Measurements from ENCODE around the gene MTHFD1L. TPM values are rescaled to one million over a fixed set of nuclear protein-coding genes. Genes with fewer than 3 reads are reported as not detected.

MTHFD1L gene
- total RNA-seq, 1 donor from 2014 or later = 107 TPM

DNA sequence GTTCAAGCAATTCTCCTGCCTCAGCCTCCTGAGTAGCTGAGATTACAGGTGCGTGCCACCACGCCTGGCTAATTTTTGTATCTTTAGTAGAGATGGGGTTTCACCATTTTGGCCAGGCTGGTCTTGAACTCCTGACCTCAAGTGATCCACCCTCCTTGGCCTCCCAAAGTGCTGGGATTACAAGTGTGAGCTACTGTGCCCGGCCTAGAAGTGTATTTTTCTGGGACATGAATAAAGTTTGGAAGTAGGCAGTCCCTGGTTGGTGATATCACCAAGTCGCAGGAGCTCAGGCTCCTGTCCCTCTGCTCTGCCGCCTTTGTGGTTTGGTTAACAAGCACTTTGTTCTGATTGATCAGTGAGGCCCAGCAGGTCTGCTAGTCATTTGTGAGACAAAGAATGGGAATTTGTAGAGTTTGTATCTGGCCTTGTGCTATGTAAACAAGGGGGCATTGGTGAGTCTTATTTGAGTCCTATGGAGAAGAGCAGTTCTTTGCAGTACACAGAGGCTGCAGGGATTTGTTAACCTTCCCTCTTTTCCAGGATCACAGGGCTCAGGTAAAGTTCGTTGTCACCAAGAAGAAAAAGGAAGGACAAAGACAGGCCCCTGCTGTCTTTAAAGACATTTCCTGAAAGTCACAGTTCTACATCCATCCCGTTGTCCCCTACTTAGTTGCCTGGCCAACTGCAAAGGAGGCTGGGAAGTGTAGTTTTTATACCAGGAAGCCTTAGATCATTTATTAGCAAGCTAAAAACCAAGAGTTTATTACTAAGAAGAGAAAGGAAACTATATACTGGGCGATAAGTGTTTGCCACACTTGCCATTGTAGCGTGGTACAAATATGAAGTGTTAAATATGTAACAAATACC, 13.1 kb downstream of the MTHFD1L start:
- H3K27ac Mint-ChIP-seq (ENCODE audit: unreplicated experiment) = no peak overlapping the region
- Histone ChIP-seq H3K9me3 (ENCODE audit: insufficient read depth, low read depth, low read length) (no peaks in the 10 kb centered on the region), H3K27me3 (ENCODE audit: insufficient read depth, low read length) (no peaks in the 10 kb centered on the region), H3K4me2 (ENCODE audit: low read length) (no peak overlapping the region), H3K36me3 (ENCODE audit: insufficient read depth, low read length) (peaks cover 9% of the 10 kb centered on the region), H3K79me2 (ENCODE audit: insufficient read depth, low read length) (peaks cover 79% of the 10 kb centered on the region), H3K4me3 (ENCODE audit: insufficient read depth, low read depth, low read length) (no peak overlapping the region), H2AFZ (ENCODE audit: low read depth, low read length) (no peak overlapping the region), H3K9ac (ENCODE audit: low read length) (no peak overlapping the region), H4K20me1 (ENCODE audit: insufficient read depth, low read length) (peaks cover 25% of the 10 kb centered on the region), H3K4me1 (ENCODE audit: insufficient read depth, low read length) (peaks cover 17% of the 10 kb centered on the region), H3K27ac (ENCODE audit: low read depth, low read length) (no peak overlapping the region)
- peaks cover 17% of the 10 kb centered on the region for H3K36me3 Mint-ChIP-seq (ENCODE audit: low read depth, unreplicated experiment)
- H3K4me1 Mint-ChIP-seq (ENCODE audit: low read depth, unreplicated experiment) = peaks cover 36% of the 10 kb centered on the region
- H3K27me3 Mint-ChIP-seq (ENCODE audit: low read depth, unreplicated experiment) = no peaks in the 10 kb centered on the region
- no peak for DNase-seq (ENCODE audit: low read depth)
- FAIRE-seq = no peak
- H3K9me3 Mint-ChIP-seq (ENCODE audit: unreplicated experiment) = no peaks in the 10 kb centered on the region
- no peak overlapping the region for H3K4me3 Mint-ChIP-seq (ENCODE audit: unreplicated experiment)
- no peak for TF ChIP-seq EZH2 (IDR thresholded peaks at IDR 0.05; ENCODE audit: insufficient read depth, low read length)
- TF ChIP-seq, protein P1, sequence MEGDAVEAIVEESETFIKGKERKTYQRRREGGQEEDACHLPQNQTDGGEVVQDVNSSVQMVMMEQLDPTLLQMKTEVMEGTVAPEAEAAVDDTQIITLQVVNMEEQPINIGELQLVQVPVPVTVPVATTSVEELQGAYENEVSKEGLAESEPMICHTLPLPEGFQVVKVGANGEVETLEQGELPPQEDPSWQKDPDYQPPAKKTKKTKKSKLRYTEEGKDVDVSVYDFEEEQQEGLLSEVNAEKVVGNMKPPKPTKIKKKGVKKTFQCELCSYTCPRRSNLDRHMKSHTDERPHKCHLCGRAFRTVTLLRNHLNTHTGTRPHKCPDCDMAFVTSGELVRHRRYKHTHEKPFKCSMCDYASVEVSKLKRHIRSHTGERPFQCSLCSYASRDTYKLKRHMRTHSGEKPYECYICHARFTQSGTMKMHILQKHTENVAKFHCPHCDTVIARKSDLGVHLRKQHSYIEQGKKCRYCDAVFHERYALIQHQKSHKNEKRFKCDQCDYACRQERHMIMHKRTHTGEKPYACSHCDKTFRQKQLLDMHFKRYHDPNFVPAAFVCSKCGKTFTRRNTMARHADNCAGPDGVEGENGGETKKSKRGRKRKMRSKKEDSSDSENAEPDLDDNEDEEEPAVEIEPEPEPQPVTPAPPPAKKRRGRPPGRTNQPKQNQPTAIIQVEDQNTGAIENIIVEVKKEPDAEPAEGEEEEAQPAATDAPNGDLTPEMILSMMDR (IDR thresholded peaks at IDR 0.05; ENCODE audit: insufficient read depth, low read depth, low read length) = no peak

DNA sequence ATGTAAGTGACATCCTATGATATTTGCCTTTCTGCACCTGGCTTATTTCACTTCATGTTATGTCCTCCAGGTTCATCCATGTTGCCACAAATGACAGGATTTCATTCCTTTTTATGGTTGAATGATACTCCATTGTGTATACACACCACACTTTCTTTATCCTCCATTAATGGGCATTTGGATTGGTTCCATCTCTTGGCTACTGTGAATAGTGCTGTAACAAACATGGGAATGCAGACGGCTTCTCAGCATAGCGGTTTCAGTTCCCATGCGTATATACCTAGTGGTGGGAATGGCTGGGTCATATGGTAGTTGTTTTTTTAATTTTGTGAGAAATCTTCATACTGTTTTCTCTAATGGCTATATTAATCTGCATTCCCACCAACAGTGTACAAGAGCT, 14.8 kb downstream of the MTHFD1L start:
- Histone ChIP-seq H3K9me3 (ENCODE audit: insufficient read depth, low read depth, low read length) (no peaks in the 10 kb centered on the region), H3K4me1 (ENCODE audit: insufficient read depth, low read length) (peaks cover 17% of the 10 kb centered on the region), H3K9ac (ENCODE audit: low read length) (no peak overlapping the region), H3K79me2 (ENCODE audit: insufficient read depth, low read length) (peaks cover 69% of the 10 kb centered on the region), H4K20me1 (ENCODE audit: insufficient read depth, low read length) (peaks cover 14% of the 10 kb centered on the region), H3K27ac (ENCODE audit: low read depth, low read length) (peak overlapping the region; percentile 14), H2AFZ (ENCODE audit: low read depth, low read length) (no peak overlapping the region), H3K4me2 (ENCODE audit: low read length) (no peak overlapping the region), H3K36me3 (ENCODE audit: insufficient read depth, low read length) (peaks cover 17% of the 10 kb centered on the region), H3K4me3 (ENCODE audit: insufficient read depth, low read depth, low read length) (no peak overlapping the region), H3K27me3 (ENCODE audit: insufficient read depth, low read length) (no peaks in the 10 kb centered on the region)
- TF ChIP-seq EZH2 (IDR thresholded peaks at IDR 0.05; ENCODE audit: insufficient read depth, low read length) = no peak
- TF ChIP-seq, protein P1 (IDR thresholded peaks at IDR 0.05; ENCODE audit: insufficient read depth, low read depth, low read length) = no peak
- Mint-ChIP-seq H3K9me3 (ENCODE audit: unreplicated experiment) (no peaks in the 10 kb centered on the region), H3K4me1 (ENCODE audit: low read depth, unreplicated experiment) (peaks cover 38% of the 10 kb centered on the region), H3K36me3 (ENCODE audit: low read depth, unreplicated experiment) (peaks cover 17% of the 10 kb centered on the region), H3K27ac (ENCODE audit: unreplicated experiment) (no peak overlapping the region), H3K4me3 (ENCODE audit: unreplicated experiment) (no peak overlapping the region), H3K27me3 (ENCODE audit: low read depth, unreplicated experiment) (no peaks in the 10 kb centered on the region)
- no peak for DNase-seq (ENCODE audit: low read depth)
- FAIRE-seq = no peak

Data from astrocyte (in vitro differentiated cells and primary cell).